ENCODE data around the gene SDHA.
"Not testable (repeated sequence)": the region's sequence is repeated elsewhere in the genome, so short reads cannot be mapped to it uniquely, and the experiment has no call there.

GRCh38 chr5:251538-251937 is 33.4 kb downstream of the SDHA start:
- not testable (repeated sequence) for TF ChIP-seq CTCF, POLR2A, EP300 (IDR thresholded peaks at IDR 0.05)
